MCF 10A (cell line): ENCODE results near the gene TMEM253. TPM values are rescaled to one million over a fixed set of nuclear protein-coding genes. Genes with fewer than 3 reads are reported as not detected.

ENCODE experiments used
- BruUV-seq: library from RNA; stranded (reverse); fragments of 400-500 nt; replicated peaks from 2 replicates; lab custom pipeline; 2021; lab: Mats Ljungman, UMichigan
- CTCF ChIA-PET: fragments of 300-600 bp; sonication (Branson Sonifier 250); formaldehyde crosslinking; extraction: SDS; loops from one replicate; lab custom pipeline; 2021; ENCODE audit warnings: antibody characterized with exemption, inconsistent platforms; lab: Yijun Ruan, JAX
- POLR2A ChIA-PET: fragments of 300-600, 350-650 bp; sonication (Branson Sonifier 250); formaldehyde crosslinking; extraction: SDS; loops from one replicate; lab custom pipeline; 2020; ENCODE audit warnings: antibody characterized with exemption, inconsistent platforms; lab: Yijun Ruan, JAX
- DNase-seq: peaks from one replicate; pipeline ENCODE4 v3.0.0-alpha.2; 2018; ENCODE audit not compliant: unreplicated experiment
- H3K27ac Mint-ChIP-seq: one replicate; pipeline ENCODE4 v1.8.0; 2022; ENCODE audit warnings: mild to moderate bottlenecking, low read depth, mixed read lengths; ENCODE audit not compliant: unreplicated experiment
- H3K27me3 Mint-ChIP-seq: one replicate; pipeline ENCODE4 v1.8.0; 2022; ENCODE audit warnings: mixed read lengths; ENCODE audit not compliant: insufficient read depth, unreplicated experiment
- H3K36me3 Mint-ChIP-seq: one replicate; pipeline ENCODE4 v1.8.0; 2022; ENCODE audit warnings: mild to moderate bottlenecking, moderate library complexity, mixed read lengths; ENCODE audit not compliant: insufficient read depth, unreplicated experiment
- H3K4me1 Mint-ChIP-seq: one replicate; pipeline ENCODE4 v1.8.0; 2022; ENCODE audit warnings: mixed read lengths; ENCODE audit not compliant: insufficient read depth, unreplicated experiment
- H3K4me3 Mint-ChIP-seq: one replicate; pipeline ENCODE4 v1.8.0; 2022; ENCODE audit warnings: mild to moderate bottlenecking, moderate library complexity, mixed read lengths; ENCODE audit not compliant: unreplicated experiment
- H3K9me3 Mint-ChIP-seq: one replicate; pipeline ENCODE4 v1.8.0; 2022; ENCODE audit warnings: mixed read lengths; ENCODE audit not compliant: unreplicated experiment
- intact Hi-C: fragments of 100-400 bp; cut with micrococcal nuclease; formaldehyde crosslinking; loops from 2 replicates; pipeline ENCODE4 v1.14.1; 2022
- total RNA-seq: library from RNA; stranded (reverse); gene quantifications from 2 replicates; pipeline ENCODE4 v1.2.3, GENCODE V29; 2022
- TF ChIP-seq, protein P1 (sequence below): fragments of 200-600 bp; IDR thresholded peaks from one replicate; pipeline ENCODE4 v1.8.0; 2022; ENCODE audit warnings: antibody characterized with exemption, mild to moderate bottlenecking; ENCODE audit not compliant: unreplicated experiment

TMEM253 gene
- total RNA-seq, 1 experiment from 2014 or later, result 1.6 TPM

DNA sequence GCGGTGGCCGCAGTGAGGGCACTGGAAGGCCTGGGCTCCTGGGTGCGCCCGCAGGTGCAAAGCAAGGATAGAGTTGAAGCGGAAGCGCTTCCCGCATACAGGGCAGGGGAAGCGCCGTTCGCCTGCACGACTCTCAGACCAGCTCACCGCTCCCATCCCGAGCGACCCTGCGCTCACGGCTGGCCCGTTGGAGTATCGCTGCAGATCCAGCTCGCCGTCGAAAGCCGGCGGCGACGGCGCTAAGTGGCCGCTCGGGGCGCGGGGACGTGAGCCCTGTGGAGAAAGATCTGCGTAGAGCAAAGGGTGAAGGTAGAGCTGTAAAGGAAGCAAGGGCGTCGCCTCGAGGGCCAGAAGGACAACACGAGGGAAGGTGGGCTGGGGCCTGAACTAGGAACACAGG is 7.8 kb upstream of the TMEM253 start:
- intact Hi-C loops, result no loop called here
- peak overlapping the region; percentile 19 for H3K4me3 Mint-ChIP-seq
- H3K4me1 Mint-ChIP-seq, result peaks cover 24% of the 10 kb centered on the region
- DNase-seq, result no peak
- ChIA-PET CTCF (interaction anchor here (0.6 to 7.3 kb wide), 35 partner anchors 11 to 689 kb away, joined by 3 to 241 read pairs (median 8); partner anchors contain the start of genes ARHGEF40, CHD8, RNASE13 and RNASE7), POLR2A (interaction anchor here (0.9 to 4.5 kb wide), 5 partner anchors 11 to 79 kb away, joined by 3 to 37 read pairs (median 4); no protein-coding TSS in a partner anchor)
- no peak overlapping the region for H3K27ac Mint-ChIP-seq
- peaks cover 19% of the 10 kb centered on the region for H3K36me3 Mint-ChIP-seq
- H3K9me3 Mint-ChIP-seq, result no peaks in the 10 kb centered on the region
- H3K27me3 Mint-ChIP-seq, result no peaks in the 10 kb centered on the region
- TF ChIP-seq, protein P1, sequence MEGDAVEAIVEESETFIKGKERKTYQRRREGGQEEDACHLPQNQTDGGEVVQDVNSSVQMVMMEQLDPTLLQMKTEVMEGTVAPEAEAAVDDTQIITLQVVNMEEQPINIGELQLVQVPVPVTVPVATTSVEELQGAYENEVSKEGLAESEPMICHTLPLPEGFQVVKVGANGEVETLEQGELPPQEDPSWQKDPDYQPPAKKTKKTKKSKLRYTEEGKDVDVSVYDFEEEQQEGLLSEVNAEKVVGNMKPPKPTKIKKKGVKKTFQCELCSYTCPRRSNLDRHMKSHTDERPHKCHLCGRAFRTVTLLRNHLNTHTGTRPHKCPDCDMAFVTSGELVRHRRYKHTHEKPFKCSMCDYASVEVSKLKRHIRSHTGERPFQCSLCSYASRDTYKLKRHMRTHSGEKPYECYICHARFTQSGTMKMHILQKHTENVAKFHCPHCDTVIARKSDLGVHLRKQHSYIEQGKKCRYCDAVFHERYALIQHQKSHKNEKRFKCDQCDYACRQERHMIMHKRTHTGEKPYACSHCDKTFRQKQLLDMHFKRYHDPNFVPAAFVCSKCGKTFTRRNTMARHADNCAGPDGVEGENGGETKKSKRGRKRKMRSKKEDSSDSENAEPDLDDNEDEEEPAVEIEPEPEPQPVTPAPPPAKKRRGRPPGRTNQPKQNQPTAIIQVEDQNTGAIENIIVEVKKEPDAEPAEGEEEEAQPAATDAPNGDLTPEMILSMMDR, result no peak
- BruUV-seq, result no TSS peak

DNA sequence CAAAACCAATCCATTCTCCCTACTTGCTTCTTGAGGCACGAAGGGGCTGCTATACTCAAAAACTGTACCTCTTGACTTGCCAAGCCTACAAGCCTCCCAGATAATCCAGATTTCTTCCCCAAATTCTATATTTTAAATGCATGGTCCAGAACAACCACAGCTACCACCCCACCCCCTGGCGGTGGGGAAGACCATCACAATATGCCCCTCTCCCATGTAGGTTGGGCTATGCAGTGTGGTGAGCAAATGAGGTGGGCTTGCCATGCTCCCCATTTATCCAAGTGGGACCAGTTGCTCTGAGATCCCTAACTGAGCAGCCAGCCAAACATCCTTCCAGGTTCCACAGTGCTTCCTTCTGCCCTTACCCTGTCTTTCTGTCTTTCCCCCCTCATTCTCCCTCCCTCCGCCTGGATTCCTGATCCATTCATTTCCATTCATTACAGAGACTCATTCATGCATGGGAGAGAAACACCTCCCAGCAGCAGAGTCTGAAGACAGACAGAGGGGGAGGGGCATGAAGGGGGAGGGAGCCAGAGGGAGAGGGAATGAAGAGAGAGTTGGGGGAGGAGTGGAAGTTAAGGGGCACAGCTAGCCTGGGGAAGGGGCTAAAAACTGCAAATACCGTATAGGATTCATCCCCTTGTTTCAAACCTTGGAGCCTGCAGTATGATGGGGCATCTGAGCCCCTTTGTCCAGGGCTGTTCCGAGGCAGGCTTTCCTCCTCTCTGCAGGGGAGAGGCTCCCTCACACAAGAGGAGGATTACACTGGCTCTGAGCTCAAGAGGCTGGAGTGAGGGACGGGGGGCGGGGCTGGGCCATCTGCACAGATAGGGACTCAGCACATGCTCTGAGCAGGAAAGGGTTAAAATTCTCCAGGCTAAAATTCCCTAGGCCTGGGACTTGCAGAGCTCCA is 6.8 kb upstream of the TMEM253 start:
- ChIA-PET CTCF (interaction anchor here (0.6 to 7.3 kb wide), 28 partner anchors 10 to 403 kb away, joined by 3 to 241 read pairs (median 9); partner anchors contain the start of genes ARHGEF40, CHD8, METTL17 and RNASE13), POLR2A (interaction anchor here (4.5 kb wide), 1 partner anchor 10 kb away, joined by 37 read pairs; no protein-coding TSS in a partner anchor)
- no peak for DNase-seq
- no peak overlapping the region for H3K27ac Mint-ChIP-seq
- H3K4me3 Mint-ChIP-seq, result no peak overlapping the region
- TF ChIP-seq, protein P1, result peak; percentile 13
- BruUV-seq, result no TSS peak
- H3K4me1 Mint-ChIP-seq, result peaks cover 23% of the 10 kb centered on the region
- no peaks in the 10 kb centered on the region for H3K9me3 Mint-ChIP-seq
- peaks cover 19% of the 10 kb centered on the region for H3K36me3 Mint-ChIP-seq
- no peaks in the 10 kb centered on the region for H3K27me3 Mint-ChIP-seq
- intact Hi-C loops, result no loop called here

DNA sequence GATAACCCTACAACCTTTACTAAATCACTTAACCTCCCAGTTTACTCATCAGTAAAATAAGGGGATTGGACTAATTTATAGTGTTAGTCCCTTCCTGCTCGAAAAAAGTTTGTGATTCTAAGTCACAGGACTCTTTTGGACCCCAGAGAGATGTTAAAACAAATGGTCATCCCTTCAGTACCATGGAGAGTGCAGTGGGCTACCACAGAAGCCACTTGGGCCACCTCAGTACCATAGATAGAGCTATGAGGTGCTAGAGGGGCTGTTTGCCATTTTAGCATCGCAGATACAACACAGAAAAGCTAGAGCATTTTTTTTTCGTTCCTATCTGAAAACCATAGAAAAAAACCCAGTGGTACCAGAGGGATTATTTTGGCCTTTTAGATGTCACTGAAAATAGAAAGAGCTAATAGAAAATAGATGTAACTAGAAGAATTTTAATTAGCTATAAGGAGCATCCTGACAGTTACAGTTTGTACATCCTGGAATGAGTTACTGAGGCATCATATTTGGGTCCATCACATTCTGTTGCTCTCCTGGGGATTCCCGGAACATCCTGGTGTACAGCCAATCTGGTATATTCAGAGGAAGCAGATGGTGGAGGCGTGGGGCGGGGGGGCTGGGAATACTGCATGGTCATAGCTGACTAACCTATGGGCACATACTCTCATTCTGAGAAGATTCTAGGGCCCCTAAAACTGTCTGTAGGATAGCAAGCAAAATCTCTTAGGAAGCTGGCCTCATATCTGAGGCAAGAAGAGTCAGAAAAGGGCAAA is 5.2 kb upstream of the TMEM253 start:
- Mint-ChIP-seq H3K27ac (peak overlapping the region; percentile 71), H3K4me1 (peaks cover 27% of the 10 kb centered on the region), H3K9me3 (no peaks in the 10 kb centered on the region), H3K4me3 (no peak overlapping the region), H3K27me3 (no peaks in the 10 kb centered on the region), H3K36me3 (peaks cover 19% of the 10 kb centered on the region)
- BruUV-seq, result no TSS peak
- no peak for DNase-seq
- CTCF ChIA-PET, result interaction anchor here (0.6 to 7.3 kb wide), 13 partner anchors 8 to 1670 kb away, joined by 3 to 241 read pairs (median 6); partner anchors contain the start of genes ARHGEF40 and TMEM253
- TF ChIP-seq, protein P1, result no peak
- POLR2A ChIA-PET, result interaction anchor here (1.1 to 4.5 kb wide), 4 partner anchors 9 to 90 kb away, joined by 3 to 37 read pairs (median 6); partner anchors contain the start of gene RNASE7
- intact Hi-C loops, result loop anchor here (5.0 kb wide), 1 partner anchor 483 kb away; no protein-coding TSS in a partner anchor
